ENCODE measurements around the gene U2AF1L4.

Gene U2AF1L4

GRCh38 chr19:35791814-35792279 lies 46.6 kb upstream of the U2AF1L4 start:
- 88% methylated on average over 8 of the region's 9 CpGs for WGBS
- H2BK12ac ChIP-seq (ENCODE audit: low read length in 2 of 2) = no peak overlapping the region
- no peak overlapping the region for H2BK120ac ChIP-seq (ENCODE audit: low read depth, low read length)
- no peak overlapping the region for H3K4me2 ChIP-seq (ENCODE audit: low read length, poor library complexity, severe bottlenecking)
- no peak overlapping the region for H3K23ac ChIP-seq (ENCODE audit: low read length in 2 of 2)
- H3K4me3 ChIP-seq (ENCODE audit: insufficient read depth in 1 of 2, low read depth in 1 of 2, low read length in 2 of 2) = peak overlapping the region in 1 of 2 experiments; percentile 17
- H3K27me3 ChIP-seq (ENCODE audit: control insufficient read depth in 1 of 2, insufficient read depth in 1 of 2, low read length in 2 of 2) = peaks cover 6 to 17% of the 10 kb centered on the region in 2 experiments
- H3K27ac ChIP-seq (ENCODE audit: low read length, poor library complexity, severe bottlenecking) = no peak overlapping the region
- H3K14ac ChIP-seq (ENCODE audit: low read length in 2 of 2) = no peak overlapping the region
- no peak overlapping the region for H2BK15ac ChIP-seq (ENCODE audit: low read depth, poor library complexity, severe bottlenecking)
- H4K91ac ChIP-seq (ENCODE audit: low read length) = no peak overlapping the region
- no peak overlapping the region for H2BK5ac ChIP-seq (ENCODE audit: low read depth, low read length, poor library complexity, severe bottlenecking)
- H3K9ac ChIP-seq (ENCODE audit: low read length) = no peak overlapping the region
- H3K79me1 ChIP-seq (replicated peaks; ENCODE audit: low read length, poor library complexity, severe bottlenecking) = no peaks in the 10 kb centered on the region
- H3K4ac ChIP-seq (ENCODE audit: low read depth in 1 of 2, low read length in 2 of 2) = no peak overlapping the region
- H4K8ac ChIP-seq (ENCODE audit: low read length) = no peak overlapping the region
- H2AK5ac ChIP-seq (ENCODE audit: low read length, severe bottlenecking) = no peak overlapping the region
- H3K18ac ChIP-seq (ENCODE audit: low read depth in 1 of 2, low read length in 2 of 2) = no peak overlapping the region
- H3K4me1 ChIP-seq (ENCODE audit: control insufficient read depth, insufficient read depth, low read depth, low read length) = peaks cover 8% of the 10 kb centered on the region
- no peak overlapping the region for H2AFZ ChIP-seq (ENCODE audit: low read depth, low read length)
- no peaks in the 10 kb centered on the region for H3K9me3 ChIP-seq (ENCODE audit: control insufficient read depth, low read length)
- no peak for DNase-seq
- H3K36me3 ChIP-seq (ENCODE audit: control insufficient read depth in 1 of 2, insufficient read depth in 2 of 2, low read depth in 1 of 2, low read length in 2 of 2) = peaks cover 0 to 11% of the 10 kb centered on the region in 2 experiments

- H3K14ac ChIP-seq (ENCODE audit: low read length in 2 of 2) = peak overlapping the region in 1 of 2 experiments; percentile 46
- peaks cover 0 to 10% of the 10 kb centered on the region in 2 experiments for H3K27me3 ChIP-seq (ENCODE audit: control insufficient read depth in 1 of 2, insufficient read depth in 1 of 2, low read length in 2 of 2)
- no peak overlapping the region for H2BK5ac ChIP-seq (ENCODE audit: low read depth, low read length, poor library complexity, severe bottlenecking)
- no peak overlapping the region for H4K91ac ChIP-seq (ENCODE audit: low read length)
- H2AFZ ChIP-seq (ENCODE audit: low read depth, low read length) = no peak overlapping the region
- H2AK5ac ChIP-seq (ENCODE audit: low read length, severe bottlenecking) = no peak overlapping the region
- H3K4me3 ChIP-seq (ENCODE audit: insufficient read depth in 1 of 2, low read depth in 1 of 2, low read length in 2 of 2) = no peak overlapping the region
- peaks cover 12% of the 10 kb centered on the region for H3K4me1 ChIP-seq (ENCODE audit: control insufficient read depth, insufficient read depth, low read depth, low read length)
- H3K79me1 ChIP-seq (replicated peaks; ENCODE audit: low read length, poor library complexity, severe bottlenecking) = no peaks in the 10 kb centered on the region
- no peak overlapping the region for H3K4ac ChIP-seq (ENCODE audit: low read depth in 1 of 2, low read length in 2 of 2)
- H3K9ac ChIP-seq (ENCODE audit: low read length) = no peak overlapping the region
- no peak overlapping the region for H3K18ac ChIP-seq (ENCODE audit: low read depth in 1 of 2, low read length in 2 of 2)
- H3K23ac ChIP-seq (ENCODE audit: low read length in 2 of 2) = no peak overlapping the region
- no peaks in the 10 kb centered on the region for H3K9me3 ChIP-seq (ENCODE audit: control insufficient read depth, low read length)
- peak overlapping the region; percentile 13 for H4K8ac ChIP-seq (ENCODE audit: low read length)
- 72% methylated on average over 20 of the region's 20 CpGs for WGBS
- no peak overlapping the region for H3K27ac ChIP-seq (ENCODE audit: low read length, poor library complexity, severe bottlenecking)
- no peak for DNase-seq
- no peak overlapping the region for H2BK15ac ChIP-seq (ENCODE audit: low read depth, poor library complexity, severe bottlenecking)
- H3K36me3 ChIP-seq (ENCODE audit: control insufficient read depth in 1 of 2, insufficient read depth in 2 of 2, low read depth in 1 of 2, low read length in 2 of 2) = peaks cover 0 to 14% of the 10 kb centered on the region in 2 experiments
- no peak overlapping the region for H2BK12ac ChIP-seq (ENCODE audit: low read length in 2 of 2)
- no peak overlapping the region for H3K4me2 ChIP-seq (ENCODE audit: low read length, poor library complexity, severe bottlenecking)
- no peak overlapping the region for H2BK120ac ChIP-seq (ENCODE audit: low read depth, low read length)
Observed at GRCh38 chr19:35790981-35791813, 46.0 kb upstream of the U2AF1L4 start.

GRCh38 chr19:35789978-35790944 lies 45.0 kb upstream of the U2AF1L4 start:
- no peaks in the 10 kb centered on the region for H3K79me1 ChIP-seq (replicated peaks; ENCODE audit: low read length, poor library complexity, severe bottlenecking)
- no peak for DNase-seq
- WGBS = 87% methylated on average over 17 of the region's 19 CpGs
- no peaks in the 10 kb centered on the region for H3K9me3 ChIP-seq (ENCODE audit: control insufficient read depth, low read length)
- no peak overlapping the region for H3K4me3 ChIP-seq (ENCODE audit: insufficient read depth in 1 of 2, low read depth in 1 of 2, low read length in 2 of 2)
- H2BK12ac ChIP-seq (ENCODE audit: low read length in 2 of 2) = no peak overlapping the region
- no peak overlapping the region for H3K23ac ChIP-seq (ENCODE audit: low read length in 2 of 2)
- no peak overlapping the region for H2BK5ac ChIP-seq (ENCODE audit: low read depth, low read length, poor library complexity, severe bottlenecking)
- H3K14ac ChIP-seq (ENCODE audit: low read length in 2 of 2) = peak overlapping the region in 1 of 2 experiments; percentile 46
- no peak overlapping the region for H2AFZ ChIP-seq (ENCODE audit: low read depth, low read length)
- no peak overlapping the region for H2BK15ac ChIP-seq (ENCODE audit: low read depth, poor library complexity, severe bottlenecking)
- H3K4me1 ChIP-seq (ENCODE audit: control insufficient read depth, insufficient read depth, low read depth, low read length) = peaks cover 12% of the 10 kb centered on the region
- H2BK120ac ChIP-seq (ENCODE audit: low read depth, low read length) = no peak overlapping the region
- no peak overlapping the region for H3K4me2 ChIP-seq (ENCODE audit: low read length, poor library complexity, severe bottlenecking)
- H2AK5ac ChIP-seq (ENCODE audit: low read length, severe bottlenecking) = no peak overlapping the region
- no peak overlapping the region for H3K9ac ChIP-seq (ENCODE audit: low read length)
- no peak overlapping the region for H3K18ac ChIP-seq (ENCODE audit: low read depth in 1 of 2, low read length in 2 of 2)
- peaks cover 0 to 1% of the 10 kb centered on the region in 2 experiments for H3K27me3 ChIP-seq (ENCODE audit: control insufficient read depth in 1 of 2, insufficient read depth in 1 of 2, low read length in 2 of 2)
- H3K27ac ChIP-seq (ENCODE audit: low read length, poor library complexity, severe bottlenecking) = no peak overlapping the region
- H4K91ac ChIP-seq (ENCODE audit: low read length) = no peak overlapping the region
- peak overlapping the region; percentile 13 for H4K8ac ChIP-seq (ENCODE audit: low read length)
- no peak overlapping the region for H3K4ac ChIP-seq (ENCODE audit: low read depth in 1 of 2, low read length in 2 of 2)
- peaks cover 0 to 20% of the 10 kb centered on the region in 2 experiments for H3K36me3 ChIP-seq (ENCODE audit: control insufficient read depth in 1 of 2, insufficient read depth in 2 of 2, low read depth in 1 of 2, low read length in 2 of 2)

All from mesenchymal stem cell (in vitro differentiated cells and primary cell).